GM19239 (cell line): ENCODE measurements around the gene ARMC5.
"Not testable (repeated sequence)": the region's sequence is repeated elsewhere in the genome, so short reads cannot be mapped to it uniquely, and the experiment has no call there.

Experiments used
- DNase-seq: peaks from one replicate; pipeline ENCODE4 v3.0.0; 2011; ENCODE audit warnings: low spot score; ENCODE audit not compliant: insufficient read length
- FAIRE-seq: peaks from 2 replicates; lab custom pipeline; 2011; peaks lifted over from hg19 to GRCh38; lab: Jason Lieb, UNC

Gene ARMC5

DNA sequence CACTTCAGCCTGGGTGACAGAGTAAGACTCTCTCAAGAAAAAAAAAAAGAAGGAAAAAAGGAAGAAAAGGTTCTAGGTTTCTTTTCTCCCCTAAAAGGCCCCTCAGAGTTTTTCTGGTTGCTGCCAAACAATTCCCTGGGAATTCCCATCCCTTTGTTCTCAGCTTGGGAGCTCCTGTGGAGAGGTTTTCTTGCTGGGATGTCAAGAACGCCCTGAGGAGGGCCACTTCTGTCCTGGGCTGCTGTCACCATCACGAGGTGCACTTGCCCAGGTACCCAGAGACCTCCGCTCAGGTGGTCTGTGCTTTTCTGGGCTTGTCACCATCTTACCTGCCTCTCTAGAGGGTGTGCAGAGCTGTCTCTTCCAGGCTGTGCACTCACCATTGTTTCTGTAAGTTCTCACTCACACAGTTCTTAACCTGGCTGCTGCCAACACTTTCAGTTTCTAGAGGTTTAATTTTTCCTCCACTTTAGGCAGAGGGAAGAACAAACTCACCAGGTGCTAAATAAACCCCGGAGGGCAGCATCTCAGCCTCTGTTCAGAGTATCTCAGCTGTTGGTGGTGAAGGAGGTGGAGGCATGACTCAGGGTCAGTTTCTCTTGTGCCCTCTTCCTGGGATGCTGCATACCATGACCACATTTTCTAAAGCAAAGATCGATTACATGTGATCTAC, 28.8 kb upstream of the ARMC5 start:
- no peak for FAIRE-seq
- DNase-seq = no peak

DNA sequence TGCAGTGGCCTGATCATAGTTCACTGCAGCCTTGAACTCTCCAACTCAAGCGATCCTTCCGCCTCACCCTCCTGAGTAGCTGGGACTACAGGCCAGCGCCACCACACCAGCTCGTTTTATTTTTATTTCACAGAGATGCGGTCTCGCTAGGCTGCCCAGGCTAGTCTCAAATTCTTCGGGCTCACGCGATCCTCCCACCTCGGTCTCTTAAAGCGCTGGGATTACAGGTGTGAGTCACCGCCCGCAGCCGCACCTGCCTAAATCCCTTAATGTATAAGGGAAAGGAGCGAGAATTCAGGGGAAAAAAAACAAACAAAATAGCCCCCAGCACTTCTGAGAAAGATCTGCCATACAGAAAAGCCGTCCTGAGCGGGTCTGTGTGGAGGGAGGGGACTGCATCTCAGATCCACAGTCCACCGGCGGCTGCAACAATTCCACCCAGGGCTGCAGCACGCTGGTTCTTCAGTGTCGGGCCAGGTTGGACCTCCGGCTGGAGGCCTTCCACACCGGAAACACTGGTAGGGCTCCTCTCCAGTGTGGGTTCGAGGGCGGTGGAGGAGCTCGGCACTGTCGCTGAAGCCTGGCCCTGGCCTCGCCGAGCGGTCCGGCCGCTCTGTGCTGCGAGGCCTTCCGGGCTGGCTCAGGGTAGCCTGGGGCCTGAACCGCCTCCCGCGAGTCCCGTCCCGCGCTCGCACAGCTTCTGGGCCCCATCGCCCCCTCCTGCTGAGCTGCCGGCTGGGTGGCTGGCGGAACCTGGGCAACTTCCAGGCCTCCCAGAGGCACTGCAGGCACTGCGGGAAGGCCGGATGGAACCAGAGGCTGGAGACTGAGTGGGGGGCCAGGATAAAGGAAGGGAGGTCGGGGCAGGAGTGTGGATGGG, 23.7 kb upstream of the ARMC5 start:
- FAIRE-seq (no peak), DNase-seq (no peak)

DNA sequence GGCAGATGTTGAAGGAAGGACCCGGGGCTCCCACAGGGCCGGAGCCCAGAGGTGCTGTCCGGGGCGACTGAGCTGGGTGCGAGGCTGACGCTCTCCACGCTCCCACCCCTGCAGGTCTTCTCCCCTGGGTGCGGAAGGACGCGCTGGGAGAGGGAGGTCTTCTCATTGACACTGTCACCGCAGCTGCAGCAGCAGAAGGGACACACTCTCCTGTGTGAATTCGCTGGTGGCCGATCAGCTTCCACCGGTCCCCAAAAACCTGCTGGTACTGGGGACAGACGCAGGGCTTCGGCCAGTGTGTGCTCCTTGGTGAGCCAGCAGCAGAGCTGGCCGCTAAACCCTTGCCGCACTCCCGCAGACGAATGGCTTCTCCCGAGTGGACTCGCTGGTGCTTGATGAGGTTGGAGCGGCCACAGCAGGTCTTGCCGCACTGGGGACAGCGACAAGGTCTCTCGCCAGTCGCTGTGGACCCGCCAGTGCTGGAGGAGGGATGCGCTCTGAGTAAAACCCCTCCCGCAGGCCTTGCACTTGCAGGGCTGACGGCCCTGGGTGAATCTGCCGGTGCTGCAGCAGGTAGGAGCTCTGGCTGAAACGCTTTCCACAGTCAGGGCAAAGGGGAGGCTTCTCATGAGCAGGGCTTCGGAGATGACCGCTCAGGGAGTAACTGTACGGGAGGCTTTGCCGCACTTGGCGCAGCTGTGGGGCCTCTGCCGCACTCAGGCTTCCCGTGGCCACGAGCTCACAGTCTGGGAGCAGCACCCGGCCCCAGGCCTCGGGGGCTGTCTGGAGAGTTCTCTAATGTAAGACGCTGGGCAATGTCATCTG, 22.9 kb upstream of the ARMC5 start:
- no peak for FAIRE-seq
- DNase-seq = no peak

DNA sequence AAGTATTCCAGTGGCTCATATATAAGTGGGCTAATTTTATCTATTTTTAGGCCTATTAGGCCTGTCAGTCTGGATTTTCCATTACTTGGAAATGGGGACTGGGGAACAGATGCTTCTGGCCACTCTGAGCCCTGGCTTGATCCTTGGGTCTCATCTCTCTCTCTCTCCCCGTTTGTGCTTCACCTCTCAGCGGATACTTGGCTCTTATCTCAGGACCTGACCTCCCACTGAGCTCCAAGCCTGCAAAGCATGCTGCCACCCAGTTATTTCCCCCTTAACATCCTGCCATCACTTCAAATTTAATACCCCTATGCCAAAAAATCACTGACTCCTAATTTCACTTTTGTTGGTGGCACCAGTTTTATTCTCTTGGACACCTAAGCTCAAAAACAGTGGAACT, 20.9 kb upstream of the ARMC5 start:
- FAIRE-seq = no peak
- DNase-seq = no peak

DNA sequence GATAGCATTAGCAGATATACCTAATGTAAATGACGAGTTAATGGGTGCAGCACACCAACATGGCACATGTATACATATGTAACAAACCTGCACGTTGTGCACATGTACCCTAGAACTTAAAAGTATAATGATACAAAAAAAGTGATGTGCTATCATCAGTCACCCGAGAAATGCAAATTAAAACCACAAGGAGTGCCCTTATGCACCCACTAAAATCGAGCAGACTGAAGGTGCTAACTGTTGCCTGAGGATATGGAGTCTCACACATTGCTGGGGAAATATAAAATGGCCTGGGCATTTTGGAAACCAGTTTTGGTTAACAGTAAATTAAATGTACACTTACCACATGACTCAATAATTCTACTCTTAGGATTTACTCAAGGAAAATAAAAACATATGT, 20.3 kb upstream of the ARMC5 start:
- not testable (repeated sequence) for FAIRE-seq, DNase-seq

DNA sequence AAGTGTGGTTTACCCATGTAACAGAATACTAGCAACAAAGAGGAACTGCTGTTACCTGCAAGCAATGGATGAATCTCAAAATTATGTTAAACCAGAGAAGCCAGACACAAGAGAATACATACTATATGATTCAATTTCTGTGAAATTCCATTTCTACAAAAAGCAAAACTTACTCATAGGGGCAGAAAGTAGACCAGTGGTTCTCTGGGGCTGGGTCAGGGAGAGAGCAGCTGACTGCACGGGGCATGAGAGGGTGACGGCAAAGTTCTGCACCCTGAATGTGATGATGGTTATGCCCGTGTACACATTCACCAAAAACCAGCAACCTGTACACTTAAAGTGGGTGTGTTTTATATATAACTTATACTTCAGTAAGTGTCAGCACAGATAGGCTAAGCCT, 19.8 kb upstream of the ARMC5 start:
- DNase-seq (no peak), FAIRE-seq (no peak)

DNA sequence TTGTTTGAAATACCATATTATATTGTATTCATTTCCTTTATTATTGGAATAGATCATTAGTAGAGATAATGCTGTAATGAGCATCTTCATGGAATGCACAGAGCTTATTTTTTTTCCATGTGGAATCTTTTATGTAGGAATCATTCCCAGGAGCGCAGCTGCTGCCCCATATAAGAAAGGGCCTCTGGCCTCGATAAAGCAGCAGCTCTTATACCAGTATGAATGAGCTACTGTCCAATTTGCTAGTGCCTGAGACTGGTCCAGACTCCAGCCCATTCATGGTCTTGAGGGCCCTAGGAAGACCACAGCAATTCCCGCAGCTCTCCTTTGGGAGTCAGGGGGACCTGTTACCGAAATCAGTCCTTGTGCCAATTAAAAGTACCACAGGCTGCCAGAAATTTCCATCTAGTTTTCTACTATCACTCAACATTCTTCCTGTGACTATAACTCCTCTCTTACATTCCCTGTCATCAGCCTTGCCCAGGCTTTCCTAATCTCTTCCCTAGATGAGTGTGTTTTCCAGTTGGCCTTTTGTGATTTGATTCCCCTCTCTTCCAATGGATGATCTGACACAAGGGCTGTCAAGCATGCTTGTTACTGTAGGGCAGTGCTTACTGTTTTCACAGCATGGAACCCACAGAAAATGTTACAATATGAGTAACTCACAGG, 18.7 kb upstream of the ARMC5 start:
- DNase-seq = no peak
- FAIRE-seq = no peak

DNA sequence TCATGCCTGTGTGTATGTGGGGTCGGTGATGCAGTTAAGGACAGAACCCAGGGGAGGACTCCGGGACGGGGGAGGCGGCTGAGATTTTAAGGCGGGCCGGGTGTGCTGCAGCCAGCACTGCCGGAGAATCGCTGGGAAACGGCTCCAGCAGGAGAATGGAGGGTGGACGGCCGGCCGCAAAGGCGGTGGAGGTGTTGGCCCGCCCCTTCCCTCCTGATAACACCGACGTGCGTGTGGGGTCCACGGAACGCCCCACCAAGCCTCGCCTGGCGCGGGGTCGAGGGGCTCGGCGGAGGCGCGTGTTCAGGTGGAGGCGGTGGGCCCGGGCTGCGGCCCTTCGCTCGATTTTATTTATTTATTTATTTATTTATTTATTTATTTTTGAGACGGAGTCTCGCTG, 17.3 kb upstream of the ARMC5 start:
- FAIRE-seq (no peak), DNase-seq (no peak)

DNA sequence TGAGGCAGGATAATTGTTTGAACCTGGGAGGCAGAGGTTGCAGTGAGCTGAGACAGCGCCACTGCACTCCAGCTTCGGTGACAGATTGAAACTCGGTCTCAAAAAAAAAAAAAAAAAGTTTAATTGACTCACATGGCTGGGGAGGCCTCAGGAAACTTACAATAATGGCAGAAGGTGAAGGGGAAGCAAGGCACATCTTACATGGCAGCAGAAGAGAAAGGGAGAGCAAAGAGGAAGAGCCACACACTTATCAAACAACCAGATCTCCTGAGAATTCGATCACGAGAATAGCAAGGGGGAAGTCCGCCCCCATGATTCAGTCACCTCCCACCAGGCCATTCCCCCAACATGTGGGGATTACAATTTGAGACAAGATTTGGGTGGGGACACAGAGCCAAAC, 13.4 kb upstream of the ARMC5 start:
- FAIRE-seq, DNase-seq: not testable (repeated sequence)

DNA sequence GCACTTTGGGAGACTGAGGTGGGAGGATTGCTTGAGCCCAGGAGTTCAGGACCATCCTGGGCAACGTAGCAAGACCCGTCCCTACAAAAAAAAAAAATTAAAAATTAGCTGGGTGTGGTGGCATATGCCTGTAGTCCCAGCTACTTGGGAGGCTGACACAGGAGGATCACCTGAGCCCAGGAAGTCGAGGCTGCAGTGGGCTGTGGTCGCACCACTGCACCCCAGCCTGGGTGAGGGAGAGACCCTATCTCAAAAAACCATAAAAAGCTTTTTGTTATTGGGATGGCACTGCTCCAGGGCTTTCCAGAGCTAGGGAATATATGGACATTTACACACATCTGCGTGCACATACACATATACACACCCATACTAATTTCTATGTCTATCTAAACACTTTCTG, 8.1 kb upstream of the ARMC5 start:
- FAIRE-seq = no peak
- DNase-seq = no peak

DNA sequence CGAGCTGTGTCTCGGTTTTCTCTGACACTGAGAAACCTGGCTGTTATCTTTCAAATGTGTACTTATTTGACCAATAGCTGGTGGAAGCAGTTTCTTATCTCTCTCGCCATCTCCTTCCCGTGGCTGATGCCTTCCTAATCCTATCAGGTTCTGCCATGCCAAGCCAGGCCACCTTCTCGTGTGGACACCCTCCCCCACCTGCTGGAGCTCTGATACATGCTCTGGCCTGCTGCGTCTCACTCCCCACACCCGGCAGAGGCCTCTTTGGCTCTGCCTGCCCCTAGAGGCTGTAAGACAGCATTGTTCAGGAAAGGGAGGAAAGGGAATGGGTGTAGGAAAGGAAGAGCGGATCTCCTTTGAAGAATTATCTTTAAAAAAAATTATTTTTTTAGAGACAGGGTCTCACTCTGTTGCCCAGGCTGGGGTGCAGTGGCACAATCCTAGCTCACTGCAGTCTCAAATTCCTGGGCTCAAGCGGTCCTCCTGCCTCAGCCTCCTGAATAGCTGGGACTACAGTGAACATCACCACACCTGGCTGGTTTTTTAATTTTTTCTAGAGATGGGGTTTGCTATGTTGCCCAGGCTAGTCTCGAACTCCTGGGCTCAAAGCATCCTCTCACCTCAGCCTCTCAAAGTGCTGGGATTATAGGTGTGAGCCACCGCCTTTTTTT, 7.5 kb upstream of the ARMC5 start:
- DNase-seq (no peak), FAIRE-seq (no peak)

DNA sequence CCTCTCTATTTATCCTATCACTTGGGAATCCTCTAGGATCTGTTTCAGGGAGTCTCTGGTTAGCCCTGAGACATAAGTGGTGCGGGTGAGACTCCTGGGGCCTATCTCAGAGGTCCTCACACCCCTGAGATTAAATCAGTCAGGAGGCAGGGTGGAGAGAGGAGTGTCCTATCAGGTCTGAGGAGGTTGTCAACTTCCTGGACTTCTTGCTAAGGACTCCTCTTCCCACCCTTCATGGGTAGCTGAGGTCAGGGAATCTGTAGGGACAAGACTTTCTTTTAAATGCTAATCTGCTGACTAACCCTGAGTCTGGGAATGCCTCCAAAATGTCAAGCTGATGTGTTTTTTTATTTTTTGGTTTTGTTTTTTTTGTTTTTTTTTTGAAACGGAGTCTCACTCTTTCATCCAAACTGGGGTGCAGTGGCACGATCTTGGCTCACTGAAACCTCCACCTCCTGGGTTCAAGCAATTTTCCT, 6.6 kb upstream of the ARMC5 start:
- DNase-seq (no peak), FAIRE-seq (no peak)

DNA sequence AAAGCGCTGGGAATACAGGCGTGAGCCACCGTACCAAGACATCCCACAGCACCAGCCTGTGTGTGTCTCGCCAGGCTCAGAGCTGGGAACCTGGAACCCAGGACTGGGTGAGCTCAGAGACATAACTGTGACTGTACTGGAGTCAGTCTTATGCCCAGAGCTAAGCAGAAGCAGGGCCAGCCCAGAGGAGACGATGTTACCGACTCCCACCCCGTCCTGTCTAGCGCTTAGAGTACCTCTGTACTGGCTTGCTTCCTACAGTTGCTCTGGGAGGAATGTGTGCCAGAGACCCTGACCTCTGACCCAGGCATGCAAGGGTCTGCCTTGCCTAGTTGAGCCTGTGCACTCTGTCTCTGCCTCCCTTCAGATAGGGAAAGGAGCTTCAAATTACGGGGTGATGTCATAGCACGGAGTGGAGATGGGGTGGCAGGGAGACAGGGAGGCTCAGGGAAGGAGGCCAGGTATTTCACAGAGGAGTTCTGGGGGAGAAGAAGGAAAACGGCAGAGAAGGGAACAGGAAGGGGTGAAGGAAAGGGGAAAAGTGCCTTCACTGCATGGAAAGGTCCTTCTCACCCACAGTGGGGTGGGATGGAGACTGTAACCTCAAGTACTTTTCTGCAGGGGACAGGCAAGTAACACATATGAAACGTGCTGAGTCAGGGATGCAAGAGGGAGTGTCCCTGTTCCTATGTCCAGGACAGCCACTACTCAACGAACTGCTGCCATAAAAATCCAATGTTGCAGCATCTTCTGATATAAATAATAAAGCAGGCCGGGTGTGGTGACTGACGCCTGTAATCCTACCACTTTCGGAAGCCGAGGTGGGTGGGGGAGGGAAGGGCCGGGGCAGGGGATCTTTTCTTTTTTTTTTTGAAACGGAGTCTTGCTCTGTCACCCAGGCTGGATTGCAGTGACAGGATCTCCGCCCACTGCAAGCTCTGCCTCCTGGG, 5.8 kb upstream of the ARMC5 start:
- no peak for DNase-seq
- no peak for FAIRE-seq

DNA sequence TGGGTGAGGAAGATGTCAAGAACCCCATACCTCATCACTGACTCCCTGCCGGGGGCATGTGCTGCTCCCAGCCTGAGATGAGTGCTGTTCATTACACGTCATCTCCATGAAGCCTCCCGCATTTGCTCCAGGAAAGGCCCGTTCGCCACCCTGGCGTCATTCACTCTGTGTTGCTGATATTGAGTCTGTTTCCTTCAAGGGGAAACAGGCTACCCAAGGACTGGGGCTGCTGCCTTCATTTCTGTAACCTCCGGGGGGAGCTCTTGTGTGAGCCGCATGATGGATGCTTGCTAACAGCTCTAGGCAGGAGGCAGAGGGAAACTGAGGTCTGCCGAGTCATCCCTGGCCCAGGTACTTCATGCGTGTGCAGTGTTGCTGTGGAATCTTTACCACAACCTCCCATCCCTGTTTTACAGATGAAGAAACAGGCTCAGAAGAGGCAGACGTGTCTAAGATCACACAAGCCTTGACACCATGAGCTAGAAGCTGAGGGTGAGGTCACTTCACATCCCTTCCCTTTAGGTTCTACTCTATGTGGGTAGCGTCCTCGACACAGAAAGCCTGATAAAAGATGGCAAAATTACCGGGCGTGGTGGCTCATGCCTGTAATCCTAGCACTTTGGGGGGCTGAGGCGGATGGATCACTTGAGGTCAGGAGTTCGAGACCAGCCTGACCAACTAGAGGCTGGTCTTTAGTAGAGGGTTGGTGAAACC, 3.5 kb upstream of the ARMC5 start:
- FAIRE-seq = no peak
- no peak for DNase-seq

DNA sequence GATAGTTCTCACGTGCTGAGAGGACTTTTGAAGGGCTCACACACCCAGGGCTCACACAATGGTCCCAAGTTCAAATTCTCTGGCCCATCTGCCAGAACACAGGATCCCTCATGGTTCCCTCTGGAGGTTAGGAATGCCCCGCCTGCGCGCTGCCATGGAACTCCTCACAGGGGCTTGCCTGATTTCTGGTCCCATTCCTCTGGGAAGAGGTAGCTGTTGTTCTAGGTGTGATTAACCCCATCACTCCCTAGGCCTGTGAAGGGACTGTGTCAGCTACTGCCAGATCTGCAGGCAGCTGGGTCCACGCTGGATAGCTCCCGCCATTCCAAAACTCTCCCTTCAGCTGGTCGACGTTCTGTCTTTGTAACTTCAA, 2.3 kb upstream of the ARMC5 start:
- no peak for DNase-seq

DNA sequence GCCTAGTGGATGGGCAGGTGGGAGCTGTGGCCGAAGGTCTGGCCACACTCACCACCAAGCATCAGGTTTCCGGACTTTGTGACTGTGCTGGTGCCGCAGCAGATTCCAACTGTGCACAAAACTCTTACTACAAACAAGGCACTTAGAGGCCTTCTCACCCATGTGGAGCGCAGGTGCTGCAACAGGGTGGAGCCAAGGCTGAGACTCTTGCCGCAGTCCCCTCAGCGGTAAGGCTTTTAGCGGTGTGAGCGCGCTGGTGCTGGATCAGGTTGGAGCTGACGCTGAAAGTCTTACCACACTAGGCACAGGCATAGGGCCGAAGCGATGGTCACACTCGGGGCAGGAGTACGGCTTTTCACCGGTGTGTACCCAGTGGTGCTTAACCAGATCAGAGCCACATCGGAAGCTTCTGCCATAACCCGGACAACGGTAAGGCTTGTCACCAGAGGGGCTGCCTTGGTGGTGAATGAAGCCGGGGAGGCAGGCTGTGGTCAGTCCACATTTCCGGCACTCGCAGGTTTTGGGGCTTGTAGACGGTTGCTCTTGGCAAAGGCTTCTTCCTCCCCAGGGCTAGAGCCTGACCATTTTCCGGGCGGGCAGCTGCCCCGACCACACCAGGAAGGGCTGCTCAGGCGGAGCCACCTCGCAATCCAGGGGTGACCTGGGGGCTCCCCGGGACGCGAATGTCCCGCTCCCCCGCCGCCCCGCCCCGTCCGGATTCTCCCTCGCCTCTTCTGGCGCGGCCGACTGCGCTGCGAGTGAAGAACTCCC, 1.0 kb upstream of the ARMC5 start:
- no peak for DNase-seq
- peak; percentile 67 for FAIRE-seq

More for the DNA sequence above, 2.3 kb upstream of the ARMC5 start:
- FAIRE-seq = no peak
